BJ (cell line): ENCODE measurements around the gene COQ3. TPM values are rescaled to one million over a fixed set of nuclear protein-coding genes. Genes with fewer than 3 reads are reported as not detected.

Experiments
- CTCF ChIA-PET: fragments of 350-600 bp; formaldehyde crosslinking; extraction: SDS; loops from one replicate; lab custom pipeline; 2021; ENCODE audit warnings: antibody characterized with exemption, inconsistent platforms; lab: Yijun Ruan, JAX
- POLR2A ChIA-PET: fragments of 300-600 bp; sonication (Branson Sonifier 250); formaldehyde crosslinking; extraction: SDS; loops from one replicate; lab custom pipeline; 2021; ENCODE audit warnings: antibody characterized with exemption; lab: Charles Lee
- DNase-seq: peaks from one replicate; pipeline ENCODE4 v3.0.0-alpha.2; 2011; ENCODE audit warnings: low read depth
- H3K27me3 ChIP-seq: 2 replicates; pipeline ENCODE4 v1.6.0; 2011; ENCODE audit warnings: low read length; ENCODE audit not compliant: control insufficient read depth, insufficient read depth
- H3K36me3 ChIP-seq: 2 replicates; pipeline ENCODE4 v1.5.1; 2011; ENCODE audit warnings: low read length; ENCODE audit not compliant: control insufficient read depth, insufficient read depth
- H3K4me3 ChIP-seq: 2 replicates; pipeline ENCODE4 v1.5.1; 2011; ENCODE audit warnings: low read depth, mild to moderate bottlenecking, control low read depth, low read length
- CTCF ChIP-seq: IDR thresholded peaks from 2 replicates; pipeline ENCODE4 v1.5.1; 2011; ENCODE audit warnings: low read depth, mild to moderate bottlenecking, control low read depth, inconsistent platforms, low read length, moderate library complexity; ENCODE audit not compliant: insufficient read depth
- polyA plus RNA-seq: library from polyadenylated mRNA; depleted of rRNA; stranded (reverse); fragments of >200 nt; gene quantifications from 2 replicates; pipeline ENCODE4 v1.2.3, GENCODE V29; 2011

The COQ3 gene
- polyA plus RNA-seq, 1 experiment: 3.3 TPM

- Histone ChIP-seq H3K36me3 (no peaks in the 10 kb centered on the region), H3K27me3 (0 out of 2 replicates have a peak, but pooled peaks cover 2% of the 10 kb centered on the region), H3K4me3 (no peak overlapping the region)
- CTCF ChIA-PET: interaction anchor here (1.1 to 2.4 kb wide), 3 partner anchors 9 to 17 kb away, joined by 4 to 7 read pairs (median 6); no protein-coding TSS in a partner anchor
- no peak for DNase-seq
- POLR2A ChIA-PET: no interaction called here
- TF ChIP-seq CTCF: no peak
Measured at GRCh38 chr6:99347804-99348203, 46.2 kb downstream of the COQ3 start.

- no peak for TF ChIP-seq CTCF
- Histone ChIP-seq H3K36me3 (no peaks in the 10 kb centered on the region), H3K4me3 (no peak overlapping the region), H3K27me3 (no peaks in the 10 kb centered on the region)
- DNase-seq: no peak
- ChIA-PET POLR2A (no interaction called here), CTCF (no interaction called here)
Measured at GRCh38 chr6:99346595-99346994, 47.4 kb downstream of the COQ3 start.

GRCh38 chr6:99345164-99345563 is 48.8 kb downstream of the COQ3 start:
- H3K4me3 ChIP-seq: no peak overlapping the region
- H3K27me3 ChIP-seq: no peaks in the 10 kb centered on the region
- DNase-seq: no peak
- ChIA-PET POLR2A (no interaction called here), CTCF (interaction anchor here (5.0 kb wide), 1 partner anchor 16 kb away, joined by 30 read pairs; no protein-coding TSS in a partner anchor)
- no peak for TF ChIP-seq CTCF
- no peaks in the 10 kb centered on the region for H3K36me3 ChIP-seq

- TF ChIP-seq CTCF: no peak
- no peak for DNase-seq
- no peaks in the 10 kb centered on the region for H3K36me3 ChIP-seq
- H3K27me3 ChIP-seq: no peaks in the 10 kb centered on the region
- H3K4me3 ChIP-seq: no peak overlapping the region
- POLR2A ChIA-PET: no interaction called here
- CTCF ChIA-PET: interaction anchor here (0.6 to 5.0 kb wide), 4 partner anchors 10 to 89 kb away, joined by 3 to 30 read pairs (median 8); no protein-coding TSS in a partner anchor
Measured at GRCh38 chr6:99344289-99344688, 49.7 kb downstream of the COQ3 start.

GRCh38 chr6:99341862-99342455 is 52.0 kb downstream of the COQ3 start:
- ChIA-PET CTCF (interaction anchor here (0.8 to 5.0 kb wide), 3 partner anchors 9 to 12 kb away, joined by 3 to 30 read pairs (median 4); no protein-coding TSS in a partner anchor), POLR2A (no interaction called here)
- TF ChIP-seq CTCF: no peak
- H3K36me3 ChIP-seq: no peaks in the 10 kb centered on the region
- no peaks in the 10 kb centered on the region for H3K27me3 ChIP-seq
- no peak overlapping the region for H3K4me3 ChIP-seq
- no peak for DNase-seq
